Trophoblast cell (in vitro differentiated cells and primary cell): ENCODE measurements around the gene CUL2.

Experiments
- DNase-seq, 2 donors: peaks; one replicate each; pipeline ENCODE4 v3.0.0-alpha.2; 2016
- H2AFZ ChIP-seq: 2 replicates; pipeline ENCODE4 v1.6.1; 2013; ENCODE audit warnings: low read length, moderate library complexity, mild to moderate bottlenecking; ENCODE audit not compliant: insufficient read depth, poor library complexity
- H2AK5ac ChIP-seq: 2 replicates; pipeline ENCODE4 v1.6.1; 2013; ENCODE audit warnings: mild to moderate bottlenecking, low read length
- H2BK120ac ChIP-seq: 2 replicates; pipeline ENCODE4 v1.6.1; 2013; ENCODE audit warnings: low read length, mild to moderate bottlenecking, moderate library complexity; ENCODE audit not compliant: insufficient read depth, poor library complexity
- H2BK12ac ChIP-seq: 2 replicates; pipeline ENCODE4 v1.6.1; 2013; ENCODE audit warnings: mild to moderate bottlenecking, low read length, moderate library complexity
- H2BK5ac ChIP-seq: 2 replicates; pipeline ENCODE4 v1.6.1; 2013; ENCODE audit warnings: low read length, low read depth, moderate library complexity, mild to moderate bottlenecking; ENCODE audit not compliant: poor library complexity
- H3K14ac ChIP-seq: 2 replicates; pipeline ENCODE4 v1.6.1; 2013; ENCODE audit warnings: mild to moderate bottlenecking, low read length
- H3K18ac ChIP-seq: 2 replicates; pipeline ENCODE4 v1.6.1; 2013; ENCODE audit warnings: mild to moderate bottlenecking, low read length
- H3K23ac ChIP-seq: 2 replicates; pipeline ENCODE4 v1.6.1; 2013; ENCODE audit warnings: low read length
- H3K27ac ChIP-seq: 2 replicates; pipeline ENCODE4 v1.5.1; 2013; ENCODE audit warnings: low read depth, mild to moderate bottlenecking, inconsistent platforms, low read length, moderate library complexity
- H3K27me3 ChIP-seq: 2 replicates; pipeline ENCODE4 v1.6.1; 2013; ENCODE audit warnings: inconsistent platforms, mild to moderate bottlenecking, low read length, moderate library complexity; ENCODE audit not compliant: insufficient read depth
- H3K36me3 ChIP-seq, 2 experiments: 1 replicate in 1 of 2; 2 replicates in 1 of 2; pipeline ENCODE4 v1.6.1; 2013; ENCODE audit warnings: low read length in 2 of 2, mild to moderate bottlenecking in 2 of 2, moderate library complexity in 1 of 2; ENCODE audit not compliant: insufficient read depth in 2 of 2, control insufficient read depth in 1 of 2
- H3K4ac ChIP-seq: 2 replicates; pipeline ENCODE4 v1.6.1; 2013; ENCODE audit warnings: low read depth, mild to moderate bottlenecking, low read length, moderate library complexity
- H3K4me1 ChIP-seq, 2 experiments: 1 replicate in 1 of 2; 2 replicates in 1 of 2; pipeline ENCODE4 v1.6.1; 2013; ENCODE audit warnings: low read length in 2 of 2, mild to moderate bottlenecking in 2 of 2, moderate library complexity in 1 of 2; ENCODE audit not compliant: insufficient read depth in 2 of 2, control insufficient read depth in 1 of 2
- H3K4me2 ChIP-seq: 2 replicates; pipeline ENCODE4 v1.6.1; 2013; ENCODE audit warnings: inconsistent platforms, mild to moderate bottlenecking, low read length, moderate library complexity
- H3K4me3 ChIP-seq: 2 replicates; pipeline ENCODE4 v1.5.1; 2013; ENCODE audit warnings: mild to moderate bottlenecking, low read depth, low read length, inconsistent platforms
- H3K79me1 ChIP-seq: one replicate; pipeline ENCODE4 v1.6.1; 2013; ENCODE audit warnings: low read length
- H3K79me2 ChIP-seq: 2 replicates; pipeline ENCODE4 v1.6.1; 2013; ENCODE audit warnings: low read length, mild to moderate bottlenecking; ENCODE audit not compliant: control insufficient read depth, insufficient read depth, poor library complexity
- H3K9ac ChIP-seq: 2 replicates; pipeline ENCODE4 v1.6.1; 2013; ENCODE audit warnings: mild to moderate bottlenecking, low read length
- H3K9me3 ChIP-seq: 2 replicates; pipeline ENCODE4 v1.6.1; 2013; ENCODE audit warnings: low read depth, mild to moderate bottlenecking, control low read depth, inconsistent platforms, low read length; ENCODE audit not compliant: insufficient read depth
- H4K12ac ChIP-seq: 2 replicates; pipeline ENCODE4 v1.6.1; 2013; ENCODE audit warnings: low read depth, mild to moderate bottlenecking, low read length, moderate library complexity
- H4K8ac ChIP-seq: 2 replicates; pipeline ENCODE4 v1.6.1; 2013; ENCODE audit warnings: low read depth, mild to moderate bottlenecking, low read length, moderate library complexity
- H4K91ac ChIP-seq: one replicate; pipeline ENCODE4 v1.6.1; 2013; ENCODE audit warnings: low read depth, mild to moderate bottlenecking, low read length, moderate library complexity
- WGBS: extraction: QIAGEN DNeasy Blood & Tissue Kit; methylation state at CpG from one replicate; pipeline ENCODE4 v1.1.7; 2013; ENCODE audit warnings: missing lambda C conversion rate; ENCODE audit not compliant: insufficient read length, insufficient coverage; ENCODE audit errors: extremely low coverage; 5-methylcytosine and 5-hydroxymethylcytosine counted together

CUL2 gene

GRCh38 chr10:35011771-35012191 lies 78.4 kb downstream of the CUL2 start:
- Histone ChIP-seq H2BK120ac (no peak overlapping the region), H3K4me3 (no peak overlapping the region), H4K12ac (no peak overlapping the region), H3K4me1 (no peaks in the 10 kb centered on the region), H2BK12ac (no peak overlapping the region), H3K27ac (no peak overlapping the region), H3K4ac (no peak overlapping the region), H3K9me3 (no peaks in the 10 kb centered on the region), H3K18ac (no peak overlapping the region), H3K79me2 (no peaks in the 10 kb centered on the region), H3K9ac (no peak overlapping the region), H4K91ac (no peak overlapping the region), H3K14ac (no peak overlapping the region), H2AK5ac (no peak overlapping the region), H2AFZ (no peak overlapping the region), H4K8ac (no peak overlapping the region), H3K23ac (no peak overlapping the region), H3K79me1 (no peaks in the 10 kb centered on the region), H3K4me2 (no peak overlapping the region), H3K27me3 (no peaks in the 10 kb centered on the region), H3K36me3 (peaks cover 8 to 9% of the 10 kb centered on the region in 2 experiments), H2BK5ac (no peak overlapping the region)
- DNase-seq, result no peak
- no CpG with 5 or more reads among the region's 7 CpGs for WGBS

DNA sequence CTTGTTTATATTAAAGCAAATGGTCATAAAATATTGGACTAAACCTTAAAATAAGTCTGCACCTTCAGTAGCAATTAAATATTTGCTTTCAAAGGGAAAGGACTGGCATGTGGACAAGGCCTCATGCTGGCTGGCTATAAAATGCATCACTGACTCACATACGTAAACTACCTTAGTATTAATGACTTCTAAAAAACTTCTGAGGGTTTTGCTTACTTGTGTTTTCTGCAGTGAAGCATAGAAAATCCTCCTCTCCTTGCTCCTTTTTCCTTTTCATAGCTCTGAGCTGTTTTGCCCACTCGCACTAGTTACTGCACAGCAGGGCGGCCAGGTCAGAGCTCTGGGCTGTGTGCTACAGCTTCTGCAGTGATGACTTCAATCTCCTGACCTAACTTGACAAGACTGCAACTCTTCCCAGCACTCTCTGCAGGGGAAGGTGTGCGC lies 82.3 kb downstream of the CUL2 start:
- Histone ChIP-seq H3K4me2 (no peak overlapping the region), H3K36me3 (peaks cover 7 to 9% of the 10 kb centered on the region in 2 experiments), H4K8ac (no peak overlapping the region), H3K23ac (no peak overlapping the region), H3K79me2 (no peaks in the 10 kb centered on the region), H4K12ac (no peak overlapping the region), H2BK12ac (no peak overlapping the region), H3K9ac (no peak overlapping the region), H2BK5ac (no peak overlapping the region), H3K4me1 (peaks cover 2% of the 10 kb centered on the region in 2 experiments), H2AFZ (no peak overlapping the region), H2AK5ac (no peak overlapping the region), H2BK120ac (no peak overlapping the region), H4K91ac (no peak overlapping the region), H3K14ac (no peak overlapping the region), H3K18ac (no peak overlapping the region), H3K27me3 (no peaks in the 10 kb centered on the region), H3K4me3 (no peak overlapping the region), H3K4ac (no peak overlapping the region), H3K79me1 (no peaks in the 10 kb centered on the region), H3K27ac (no peak overlapping the region), H3K9me3 (no peaks in the 10 kb centered on the region)
- no CpG with 5 or more reads among the region's 4 CpGs for WGBS
- DNase-seq, result peak; percentile 33 to 50

- Histone ChIP-seq H3K27me3 (no peaks in the 10 kb centered on the region), H3K27ac (no peak overlapping the region), H3K23ac (no peak overlapping the region), H3K4me3 (no peak overlapping the region), H3K18ac (no peak overlapping the region), H2BK12ac (no peak overlapping the region), H3K4me2 (no peak overlapping the region), H4K8ac (no peak overlapping the region), H3K14ac (no peak overlapping the region), H3K4ac (no peak overlapping the region), H2AK5ac (no peak overlapping the region), H3K9ac (no peak overlapping the region), H4K91ac (no peak overlapping the region), H3K79me2 (no peaks in the 10 kb centered on the region), H3K4me1 (peaks cover 2% of the 10 kb centered on the region in 2 experiments), H3K79me1 (no peaks in the 10 kb centered on the region), H3K36me3 (peaks cover 7 to 9% of the 10 kb centered on the region in 2 experiments), H2BK120ac (no peak overlapping the region), H4K12ac (no peak overlapping the region), H2AFZ (no peak overlapping the region), H3K9me3 (no peaks in the 10 kb centered on the region), H2BK5ac (no peak overlapping the region)
- no CpG with 5 or more reads among the region's 4 CpGs for WGBS
- peak in 1 of 2 donors; percentile 40 for DNase-seq
Measured at GRCh38 chr10:35006836-35007235, 83.3 kb downstream of the CUL2 start.

GRCh38 chr10:35005868-35006267 lies 84.3 kb downstream of the CUL2 start:
- Histone ChIP-seq H3K4me1 (peaks cover 2 to 4% of the 10 kb centered on the region in 2 experiments), H2BK120ac (no peak overlapping the region), H2AFZ (no peak overlapping the region), H2AK5ac (no peak overlapping the region), H3K79me1 (no peaks in the 10 kb centered on the region), H3K36me3 (peaks cover 2 to 4% of the 10 kb centered on the region in 2 experiments), H3K27ac (no peak overlapping the region), H3K27me3 (no peaks in the 10 kb centered on the region), H3K18ac (no peak overlapping the region), H4K12ac (no peak overlapping the region), H4K8ac (no peak overlapping the region), H3K9ac (no peak overlapping the region), H3K14ac (no peak overlapping the region), H4K91ac (no peak overlapping the region), H3K4ac (no peak overlapping the region), H3K4me2 (no peak overlapping the region), H3K23ac (no peak overlapping the region), H3K9me3 (no peaks in the 10 kb centered on the region), H2BK5ac (no peak overlapping the region), H2BK12ac (no peak overlapping the region), H3K79me2 (no peaks in the 10 kb centered on the region), H3K4me3 (no peak overlapping the region)
- WGBS, result no CpG with 5 or more reads among the region's 8 CpGs
- peak; percentile 95 to 98 for DNase-seq
